ENCODE results near the gene ZNF879.

The ZNF879 gene

GRCh38 chr5:179023528-179024189 lies at the start of gene ZNF879:
Gene ZNF879, plus strand, starts transcription at chr5:179023804. Its CDS starts 1,201 bp downstream, at chr5:179025005.
- in situ Hi-C loops (cut with HindIII; ENCODE audit: low sequenced_read_pairs) = no loop called here

- in situ Hi-C loops (cut with HindIII; ENCODE audit: low sequenced_read_pairs) = no loop called here
These were observed 42.2 kb upstream of the ZNF879 start for GRCh38 chr5:178981381-178981780.

GRCh38 chr5:178982941-178983340 lies 40.7 kb upstream of the ZNF879 start:
- in situ Hi-C loops (cut with HindIII; ENCODE audit: low sequenced_read_pairs) = no loop called here

GRCh38 chr5:178983728-178984127 lies 39.9 kb upstream of the ZNF879 start:
- in situ Hi-C loops (cut with HindIII; ENCODE audit: low sequenced_read_pairs) = no loop called here

- in situ Hi-C loops (cut with HindIII; ENCODE audit: low sequenced_read_pairs) = no loop called here
These were observed 39.2 kb upstream of the ZNF879 start for GRCh38 chr5:178984145-178985072.

GRCh38 chr5:178986326-178986960 lies 37.2 kb upstream of the ZNF879 start:
- in situ Hi-C loops (cut with HindIII; ENCODE audit: low sequenced_read_pairs) = no loop called here

GRCh38 chr5:178988436-178989220 lies 35.0 kb upstream of the ZNF879 start:
- in situ Hi-C loops (cut with HindIII; ENCODE audit: low sequenced_read_pairs) = no loop called here

GRCh38 chr5:178989311-178989710 lies 34.3 kb upstream of the ZNF879 start:
- in situ Hi-C loops (cut with HindIII; ENCODE audit: low sequenced_read_pairs) = no loop called here

GRCh38 chr5:178990491-178990890 lies 33.1 kb upstream of the ZNF879 start:
- in situ Hi-C loops (cut with HindIII; ENCODE audit: low sequenced_read_pairs) = no loop called here

GRCh38 chr5:178991190-178992145 lies 32.1 kb upstream of the ZNF879 start:
- in situ Hi-C loops (cut with HindIII; ENCODE audit: low sequenced_read_pairs) = no loop called here

- in situ Hi-C loops (cut with HindIII; ENCODE audit: low sequenced_read_pairs) = no loop called here
These were observed 31.2 kb upstream of the ZNF879 start for GRCh38 chr5:178992291-178992895.

- in situ Hi-C loops (cut with HindIII; ENCODE audit: low sequenced_read_pairs) = no loop called here
These were observed 30.3 kb upstream of the ZNF879 start for GRCh38 chr5:178993236-178993765.

GRCh38 chr5:178993955-178994579 lies 29.5 kb upstream of the ZNF879 start:
- in situ Hi-C loops (cut with HindIII; ENCODE audit: low sequenced_read_pairs) = no loop called here

- in situ Hi-C loops (cut with HindIII; ENCODE audit: low sequenced_read_pairs) = no loop called here
These were observed 28.8 kb upstream of the ZNF879 start, which contains the start of gene GRM6 for GRCh38 chr5:178994580-178995340. Gene GRM6, minus strand, starts transcription at chr5:178995320. Its CDS starts 376 bp downstream, at chr5:178994944.

- in situ Hi-C loops (cut with HindIII; ENCODE audit: low sequenced_read_pairs) = no loop called here
These were observed 28.3 kb upstream of the ZNF879 start for GRCh38 chr5:178995341-178995690.

GRCh38 chr5:178996156-178996555 lies 27.4 kb upstream of the ZNF879 start:
- in situ Hi-C loops (cut with HindIII; ENCODE audit: low sequenced_read_pairs) = no loop called here

- in situ Hi-C loops (cut with HindIII; ENCODE audit: low sequenced_read_pairs) = no loop called here
These were observed 26.4 kb upstream of the ZNF879 start for GRCh38 chr5:178997191-178997590.

- in situ Hi-C loops (cut with HindIII; ENCODE audit: low sequenced_read_pairs) = no loop called here
These were observed 25.2 kb upstream of the ZNF879 start for GRCh38 chr5:178998441-178998840.

Measured in endothelial cell of hepatic sinusoid (primary cell).